CMK (cell line): ENCODE results near the gene MICAL2.

ENCODE experiments used
- DNase-seq: peaks from one replicate; pipeline ENCODE4 v3.0.0-alpha.2; 2010; ENCODE audit warnings: low read depth

Gene MICAL2

GRCh38 chr11:12170984-12171383 is 60.6 kb downstream of the MICAL2 start:
- DNase-seq = no peak

- DNase-seq = no peak
Observed at GRCh38 chr11:12171921-12172320, 61.5 kb downstream of the MICAL2 start.

- no peak for DNase-seq
Observed at GRCh38 chr11:12172493-12173013, 62.2 kb downstream of the MICAL2 start.

GRCh38 chr11:12173111-12173510 is 62.7 kb downstream of the MICAL2 start:
- DNase-seq = no peak

- no peak for DNase-seq
Observed at GRCh38 chr11:12174128-12174476, 63.7 kb downstream of the MICAL2 start.

GRCh38 chr11:12174477-12175143 is 64.2 kb downstream of the MICAL2 start:
- no peak for DNase-seq

- no peak for DNase-seq
Observed at GRCh38 chr11:12175694-12176241, 65.4 kb downstream of the MICAL2 start.

- no peak for DNase-seq
Observed at GRCh38 chr11:12176410-12176809, 66.0 kb downstream of the MICAL2 start.

GRCh38 chr11:12177739-12178338 is 67.4 kb downstream of the MICAL2 start:
- no peak for DNase-seq

- no peak for DNase-seq
Observed at GRCh38 chr11:12179019-12179418, 68.6 kb downstream of the MICAL2 start.

- no peak for DNase-seq
Observed at GRCh38 chr11:12179531-12179930, 69.1 kb downstream of the MICAL2 start.

- no peak for DNase-seq
Observed at GRCh38 chr11:12180257-12181205, 70.1 kb downstream of the MICAL2 start.

- no peak for DNase-seq
Observed at GRCh38 chr11:12182302-12182675, 71.9 kb downstream of the MICAL2 start.

- no peak for DNase-seq
Observed at GRCh38 chr11:12182676-12183541, 72.5 kb downstream of the MICAL2 start.

- no peak for DNase-seq
Observed at GRCh38 chr11:12183827-12184620, 73.6 kb downstream of the MICAL2 start.

- no peak for DNase-seq
Observed at GRCh38 chr11:12184699-12185098, 74.3 kb downstream of the MICAL2 start.

- DNase-seq = no peak
Observed at GRCh38 chr11:12185106-12185690, 74.8 kb downstream of the MICAL2 start.

- no peak for DNase-seq
Observed at GRCh38 chr11:12185914-12186313, 75.5 kb downstream of the MICAL2 start.

- no peak for DNase-seq
Observed at GRCh38 chr11:12186701-12187100, 76.3 kb downstream of the MICAL2 start.

- DNase-seq = no peak
Observed at GRCh38 chr11:12187399-12187798, 77.0 kb downstream of the MICAL2 start.
